DOHH2 (cell line): ENCODE results near the gene TM9SF4.

Experiments
- CTCF ChIP-seq: fragments of 200-600 bp; sonication (generic); IDR thresholded peaks from one replicate; pipeline ENCODE4 v1.5.1; 2014; ENCODE audit warnings: antibody characterized with exemption, mild to moderate bottlenecking, low read depth, low read length; ENCODE audit not compliant: poor library complexity, severe bottlenecking
- EZH2phosphoT487 ChIP-seq: fragments of 200-600 bp; sonication (generic); IDR thresholded peaks from 2 replicates; pipeline ENCODE4 v1.6.1; 2017; ENCODE audit warnings: borderline replicate concordance, mild to moderate bottlenecking, antibody characterized with exemption, low read length, moderate library complexity, mixed read lengths

GRCh38 chr20:32123088-32123487, 13.6 kb downstream of the TM9SF4 start:
- TF ChIP-seq CTCF = no peak
- TF ChIP-seq EZH2phosphoT487 = no peak
